NOMO-1 treated with DMSO at 0.1 percent for 48 hours (cell line): ENCODE results near the gene F7.

ENCODE experiments used
- DNase-seq: peaks from one replicate; lab custom pipeline; 2025; ENCODE audit not compliant: unreplicated experiment; lab: John Stamatoyannopoulos, UW

Gene F7

DNA sequence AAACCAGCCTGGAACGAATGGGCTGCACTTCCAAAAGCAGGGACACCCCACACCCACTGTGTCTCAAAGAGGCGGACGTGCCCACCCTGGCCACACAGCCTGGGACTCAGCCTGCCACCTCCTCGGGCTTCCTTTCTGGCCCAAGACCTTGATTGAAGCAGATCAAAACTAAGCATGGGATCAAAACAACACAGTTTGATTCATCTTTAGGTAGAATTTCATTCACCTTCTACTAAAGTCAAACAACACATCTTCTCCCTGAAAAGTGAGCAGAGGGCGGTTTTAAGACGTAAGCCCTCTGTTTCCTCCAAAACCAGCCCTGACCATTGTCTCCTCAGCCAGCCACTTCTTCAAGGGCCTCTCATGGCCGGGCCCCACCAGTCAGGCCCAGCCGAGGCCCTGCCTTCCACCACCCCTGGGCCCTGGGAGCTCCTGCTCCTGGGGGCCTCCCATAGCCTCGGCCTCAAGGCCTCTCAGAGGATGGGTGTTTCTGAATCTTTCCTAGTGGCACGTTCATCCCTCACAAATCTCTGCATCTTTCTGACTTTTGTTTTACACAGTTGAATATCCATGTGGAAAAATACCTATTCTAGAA, 10.7 kb downstream of the F7 start:
- no peak for DNase-seq

GRCh38 chr13:113116871-113117271, 11.3 kb downstream of the F7 start:
- DNase-seq: no peak

DNA sequence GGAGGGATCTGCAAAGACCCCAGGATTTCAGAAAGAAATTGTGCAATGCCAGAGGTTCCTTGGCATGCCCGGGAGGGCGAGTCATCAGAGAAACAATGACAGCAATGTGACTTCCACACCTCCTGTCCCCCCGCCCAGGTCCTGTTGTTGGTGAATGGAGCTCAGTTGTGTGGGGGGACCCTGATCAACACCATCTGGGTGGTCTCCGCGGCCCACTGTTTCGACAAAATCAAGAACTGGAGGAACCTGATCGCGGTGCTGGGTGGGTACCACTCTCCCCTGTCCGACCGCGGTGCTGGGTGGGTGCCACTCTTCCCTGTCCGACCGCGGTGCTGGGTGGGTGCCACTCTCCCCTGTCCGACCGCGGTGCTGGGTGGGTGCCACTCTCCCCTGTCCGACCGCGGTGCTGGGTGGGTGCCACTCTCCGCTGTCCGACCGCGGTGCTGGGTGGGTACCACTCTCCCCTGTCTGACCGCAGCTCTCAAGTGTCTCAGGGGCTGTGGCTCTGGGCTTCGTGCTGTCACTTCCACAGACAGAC, 11.8 kb downstream of the F7 start:
- DNase-seq: no peak

GRCh38 chr13:113117911-113118260, 12.3 kb downstream of the F7 start:
- no peak for DNase-seq

GRCh38 chr13:113118261-113119021, 12.8 kb downstream of the F7 start:
- DNase-seq: no peak

DNA sequence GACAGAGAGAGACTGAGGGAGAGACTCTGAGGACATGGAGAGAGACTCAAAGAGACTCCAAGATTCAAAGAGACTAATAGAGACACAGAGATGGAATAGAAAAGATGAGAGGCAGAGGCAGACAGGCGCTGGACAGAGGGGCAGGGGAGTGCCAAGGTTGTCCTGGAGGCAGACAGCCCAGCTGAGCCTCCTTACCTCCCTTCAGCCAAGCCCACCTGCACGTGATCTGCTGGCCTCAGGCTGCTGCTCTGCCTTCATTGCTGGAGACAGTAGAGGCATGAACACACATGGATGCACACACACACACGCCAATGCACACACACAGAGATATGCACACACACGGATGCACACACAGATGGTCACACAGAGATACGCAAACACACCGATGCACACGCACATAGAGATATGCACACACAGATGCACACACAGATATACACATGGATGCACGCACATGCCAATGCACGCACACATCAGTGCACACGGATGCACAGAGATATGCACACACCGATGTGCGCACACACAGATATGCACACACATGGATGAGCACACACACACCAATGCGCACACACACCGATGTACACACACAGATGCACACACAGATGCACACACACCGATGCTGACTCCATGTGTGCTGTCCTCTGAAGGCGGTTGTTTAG, 13.7 kb downstream of the F7 start:
- DNase-seq: no peak

GRCh38 chr13:113119822-113120189, 14.2 kb downstream of the F7 start:
- DNase-seq: no peak

GRCh38 chr13:113120300-113121182, 14.9 kb downstream of the F7 start:
- DNase-seq: no peak

DNA sequence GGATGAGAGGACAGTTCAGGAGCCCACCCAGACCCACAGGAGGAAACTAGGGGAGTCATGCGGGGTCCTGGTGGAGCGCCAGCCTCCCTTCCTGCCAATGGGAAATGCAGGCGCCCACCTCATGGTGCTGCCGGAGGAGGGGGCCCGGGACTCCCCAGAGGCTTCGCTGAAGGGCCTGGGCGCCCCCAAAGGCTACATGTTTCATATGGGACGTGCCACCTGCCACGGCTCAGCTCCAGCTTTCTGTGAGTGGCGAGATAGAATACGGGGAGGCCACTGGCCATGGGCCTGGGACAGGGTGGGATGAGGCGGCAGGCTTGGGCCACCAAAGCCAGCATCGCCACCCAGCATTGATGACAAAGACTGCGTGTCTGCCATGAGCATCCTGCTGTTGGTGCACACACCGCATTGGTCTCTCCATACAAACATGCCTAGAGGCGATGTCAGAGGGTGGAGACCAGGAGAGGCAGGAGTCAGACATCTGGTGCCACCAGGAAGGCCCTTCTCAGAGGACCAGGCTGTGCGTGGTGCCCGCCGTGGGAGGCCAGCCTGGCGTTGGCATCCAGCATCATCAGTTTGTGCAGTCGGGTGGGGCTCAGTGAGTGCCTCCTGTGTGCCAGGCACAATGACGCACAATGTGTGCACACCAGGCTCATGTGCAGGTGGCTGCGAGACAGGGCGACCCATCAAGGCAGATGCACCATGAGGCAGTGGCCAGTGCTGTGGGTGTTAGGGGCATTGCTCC, 15.8 kb downstream of the F7 start:
- DNase-seq: no peak

- DNase-seq: no peak
These were observed 16.4 kb downstream of the F7 start for GRCh38 chr13:113121928-113122471.

DNA sequence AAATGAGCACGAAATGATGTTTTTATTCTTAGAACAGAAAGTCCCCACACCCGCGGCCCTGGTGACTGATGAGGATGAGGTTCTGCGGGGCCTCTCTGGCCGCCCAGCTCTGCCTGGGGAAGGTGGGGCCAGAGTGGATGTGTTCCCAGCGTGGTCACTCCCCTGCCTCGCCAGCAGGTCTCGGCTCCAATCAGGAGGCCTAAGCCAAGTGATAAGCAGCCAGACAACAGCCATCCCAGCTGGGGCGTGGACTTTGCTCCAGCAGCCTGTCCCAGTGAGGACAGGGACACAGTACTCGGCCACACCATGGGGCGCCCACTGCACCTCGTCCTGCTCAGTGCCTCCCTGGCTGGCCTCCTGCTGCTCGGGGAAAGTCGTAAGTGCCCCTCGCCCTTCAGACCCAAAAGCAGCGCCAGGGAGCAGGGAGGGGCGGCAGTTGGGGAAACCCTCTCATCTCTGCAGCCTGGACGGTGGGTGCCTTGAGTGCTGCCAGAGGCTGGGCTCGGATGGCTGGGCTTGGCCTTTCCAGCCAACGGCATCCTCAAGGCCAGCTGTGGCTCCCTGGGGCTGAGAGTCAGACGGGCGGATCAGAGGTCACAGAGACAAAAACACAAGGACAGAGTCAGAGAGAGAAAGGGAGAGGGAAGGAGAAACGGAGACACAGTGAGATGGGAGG, 17.1 kb downstream of the F7 start, which contains the start of gene F10:
TSS of gene F10 (plus strand) at position 250 of the 676 bp plus-strand sequence. CDS start at position 307, 57 bp downstream.
- no peak for DNase-seq

DNA sequence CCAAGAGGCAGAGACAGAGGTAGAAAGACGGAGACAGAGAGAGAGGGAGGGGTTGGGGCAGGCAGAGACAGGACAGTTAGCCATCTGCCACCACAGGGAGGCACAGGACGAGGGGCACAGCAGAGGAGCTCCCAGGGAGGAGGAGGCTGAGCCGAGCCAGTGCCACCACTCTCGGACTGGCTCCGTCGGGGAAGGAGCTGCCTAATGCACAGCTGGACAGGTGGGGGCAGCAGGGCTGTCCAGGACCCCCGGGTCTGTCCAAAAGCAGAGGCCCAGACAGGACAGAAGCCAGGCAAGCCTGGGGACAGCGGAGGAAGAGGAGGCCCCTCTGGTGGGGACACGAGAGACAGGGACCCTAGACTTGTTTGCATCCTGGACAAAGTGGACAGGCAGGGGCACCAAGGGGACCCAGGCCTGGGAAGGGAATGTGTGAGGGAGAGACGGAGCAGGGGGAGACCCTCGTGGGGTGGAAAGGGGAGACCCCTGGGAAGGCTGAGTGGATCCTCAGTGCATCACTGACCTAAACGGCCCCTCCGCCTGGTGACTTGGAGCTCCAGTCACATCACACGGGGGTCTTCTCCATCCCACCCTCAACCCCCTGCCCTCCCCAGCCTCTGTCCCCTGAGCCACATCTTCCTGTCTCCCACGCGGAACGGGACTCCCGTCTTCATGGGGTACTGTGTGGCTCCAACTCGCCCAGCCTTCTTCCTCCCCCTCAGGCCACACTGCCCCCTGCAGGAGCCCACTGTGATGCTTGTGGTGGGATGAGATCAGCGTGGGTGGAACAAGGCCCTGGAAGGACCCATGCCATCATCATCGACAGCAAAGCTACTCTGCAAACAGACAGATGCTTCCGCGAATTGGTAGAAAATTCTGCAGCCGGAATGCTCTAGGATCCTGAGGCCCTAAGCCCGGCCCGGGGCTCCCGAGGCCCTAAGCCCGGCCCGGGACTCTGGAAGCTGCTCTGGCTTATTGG, 17.9 kb downstream of the F7 start:
- no peak for DNase-seq

GRCh38 chr13:113124211-113124970, 18.8 kb downstream of the F7 start:
- no peak for DNase-seq

DNA sequence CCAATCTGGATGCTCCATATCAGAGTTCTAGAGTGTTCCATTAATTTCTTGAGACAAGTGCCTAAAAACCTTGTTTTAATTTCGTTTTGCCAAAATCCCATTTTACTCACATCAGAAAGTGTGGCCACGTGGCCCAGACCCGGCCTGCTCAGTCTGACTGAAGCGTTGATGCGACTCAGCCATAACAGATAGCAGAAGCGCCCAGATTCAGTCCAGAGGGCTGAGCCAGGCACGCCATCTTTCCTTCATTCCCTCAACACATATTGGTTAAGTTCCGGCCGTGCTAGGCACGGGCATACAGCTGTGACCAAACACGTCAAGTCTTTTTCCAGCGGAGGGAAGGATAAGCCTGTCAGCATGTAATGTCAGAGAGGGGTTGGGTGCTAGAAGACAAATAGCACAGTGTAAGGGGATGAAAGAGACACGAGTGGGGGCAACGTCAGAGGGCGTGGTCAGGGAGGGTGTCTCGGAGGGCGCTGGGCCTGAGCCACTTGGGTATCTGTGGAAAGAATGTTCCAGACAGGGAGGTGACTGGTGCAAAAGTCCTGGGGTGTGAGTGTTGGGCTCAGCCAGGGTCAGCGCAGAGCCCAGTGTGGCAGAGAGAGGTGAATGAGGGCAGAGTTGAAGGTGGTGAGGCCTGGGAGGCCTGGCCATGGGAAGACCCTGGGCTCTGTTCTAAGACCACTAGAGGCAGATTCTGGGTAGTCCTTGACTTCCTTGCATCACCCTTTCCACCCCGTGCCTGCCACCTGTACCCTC, 20.1 kb downstream of the F7 start:
- no peak for DNase-seq

- DNase-seq: no peak
These were observed 20.9 kb downstream of the F7 start for GRCh38 chr13:113126265-113127150.

DNA sequence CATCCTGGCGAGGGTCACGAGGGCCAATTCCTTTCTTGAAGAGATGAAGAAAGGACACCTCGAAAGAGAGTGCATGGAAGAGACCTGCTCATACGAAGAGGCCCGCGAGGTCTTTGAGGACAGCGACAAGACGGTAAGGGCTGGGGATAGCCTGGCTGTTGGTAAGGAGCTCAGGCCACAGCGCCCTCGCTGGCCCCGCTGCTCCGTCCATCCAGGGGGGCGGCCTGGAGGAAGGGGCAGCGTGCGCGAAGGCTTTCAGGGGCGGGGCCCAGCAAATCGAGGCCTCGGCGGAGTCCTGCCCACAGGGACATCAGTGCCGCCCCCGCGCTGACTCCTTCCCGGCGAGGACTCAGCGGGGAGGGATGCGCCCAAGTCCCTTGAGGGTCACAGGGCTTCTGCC, 23.9 kb downstream of the F7 start:
- no peak for DNase-seq
